SK-N-SH treated with all-trans-retinoic acid at 6 μM for 48 hours (cell line): ENCODE data around the gene PIK3R1.

ENCODE experiments used
- ESRRG ChIP-seq: fragments of 250-450 bp; sonication (Bioruptor Pico); IDR thresholded peaks from 2 replicates; pipeline ENCODE4 v1.6.1; 2021; ENCODE audit warnings: mild to moderate bottlenecking
- ZFP3 ChIP-seq: fragments of 250-450 bp; sonication (Bioruptor Pico); IDR thresholded peaks from 2 replicates; pipeline ENCODE4 v1.5.0; 2020; ENCODE audit warnings: mild to moderate bottlenecking, moderate library complexity
- ZFP30 ChIP-seq: fragments of 450-650 bp; formaldehyde crosslinking; IDR thresholded peaks from 2 replicates; pipeline ENCODE4 v1.5.0; 2022; ENCODE audit warnings: mild to moderate bottlenecking, moderate library complexity
- ZNF8 ChIP-seq: fragments of 450-650 bp; formaldehyde crosslinking; IDR thresholded peaks from 2 replicates; pipeline ENCODE4 v1.5.0; 2020; ENCODE audit warnings: mild to moderate bottlenecking, moderate library complexity

DNA sequence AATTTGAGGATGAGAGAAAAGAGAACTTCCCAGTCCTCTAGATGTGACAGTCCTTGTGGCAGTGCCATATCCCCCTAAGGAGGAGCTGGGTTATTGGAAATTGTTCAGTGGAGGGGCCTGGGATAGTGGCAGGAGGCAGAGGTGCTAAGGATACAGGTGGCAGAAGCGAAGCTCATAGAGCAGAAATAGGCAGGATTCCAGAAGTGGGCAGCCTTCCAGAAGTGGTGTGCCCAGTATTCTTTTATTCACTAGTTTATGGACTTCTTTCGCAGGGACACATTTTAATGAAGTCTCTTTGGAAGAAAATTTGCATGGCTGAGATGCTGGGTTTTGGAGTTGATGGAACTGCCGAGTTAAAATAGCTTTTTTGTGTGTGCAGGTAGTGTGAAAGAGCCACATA is 6.8 kb downstream of the PIK3R1 start:
- TF ChIP-seq ESRRG (CRISPR knock-in tag) (no peak), ZFP3 (CRISPR knock-in tag) (no peak), ZFP30 (no peak), ZNF8 (no peak)
